ACHN (cell line): ENCODE data around the gene CCDC200.

Experiments
- DNase-seq: peaks from one replicate; pipeline ENCODE4 v3.0.0-alpha.2; 2015
- in situ Hi-C: cut with HindIII; loops from 2 replicates; pipeline ENCODE4 v1.10.0; 2017; ENCODE audit warnings: low sequenced_read_pairs, low pct_ligation_motif_present, low pct_unique_long_range_greater_than_20kb

Gene CCDC200

GRCh38 chr17:43171586-43172487, 56.6 kb downstream of the CCDC200 start:
- DNase-seq = peak; percentile 97
- in situ Hi-C loops = no loop called here
